Sigmoid colon (tissue), 7 donors: ENCODE measurements around the gene MYPOP. TPM values are rescaled to one million over a fixed set of nuclear protein-coding genes. Genes with fewer than 3 reads are reported as not detected.

Experiments
- DNase-seq: peaks from one replicate; pipeline ENCODE4 v3.0.0-alpha.2; 2019
- H3K27ac ChIP-seq, 4 donors: fragments of 200-600 bp; sonication (generic); one replicate each; pipeline ENCODE4 v1.5.1; 2016 to 2019; ENCODE audit warnings: mild to moderate bottlenecking in 1 of 4
- H3K27me3 ChIP-seq, 3 donors: fragments of 200-600 bp; sonication (generic); one replicate each; pipeline ENCODE4 v1.5.1; 2019; ENCODE audit warnings: mild to moderate bottlenecking in 1 of 3
- H3K36me3 ChIP-seq, 4 donors: fragments of 200-600 bp; sonication (generic); one replicate each; pipeline ENCODE4 v1.5.1; 2016 to 2019
- H3K4me1 ChIP-seq, 4 donors: fragments of 200-600 bp; sonication (generic); one replicate each; pipeline ENCODE4 v1.5.1; 2017 to 2019
- H3K4me3 ChIP-seq, 4 donors: fragments of 200-600 bp; sonication (generic); one replicate each; pipeline ENCODE4 v1.5.1; 2017 to 2019; ENCODE audit warnings: mild to moderate bottlenecking in 2 of 4, moderate library complexity in 1 of 4
- H3K9me3 ChIP-seq, 4 donors: fragments of 200-600 bp in 3 of 4; sonication (generic) in 3 of 4; one replicate each; pipeline versions ENCODE4 v1.5.1 to v1.6.1; 2013 to 2019
- CTCF ChIP-seq, 4 experiments: fragments of 450-650 bp in 3 of 4; fragments of 200-600 bp in 1 of 4; IDR thresholded peaks; one replicate each; pipeline ENCODE4 v1.5.1; 2016 to 2019; ENCODE audit warnings: antibody characterized with exemption in 4 of 4, mild to moderate bottlenecking in 3 of 4, moderate library complexity in 2 of 4
- EP300 ChIP-seq, 4 donors: sonication (generic); formaldehyde crosslinking; IDR thresholded peaks; one replicate each; pipeline ENCODE4 v1.6.1; 2017; ENCODE audit warnings: antibody characterized with exemption in 4 of 4
- POLR2A ChIP-seq, 2 donors: fragments of 450-650 bp; IDR thresholded peaks; one replicate each; pipeline ENCODE4 v1.6.1; 2016; ENCODE audit warnings: antibody characterized with exemption in 2 of 2, mild to moderate bottlenecking in 2 of 2, moderate library complexity in 2 of 2
- POLR2AphosphoS5 ChIP-seq, 4 donors: sonication (generic); formaldehyde crosslinking; IDR thresholded peaks; one replicate each; pipeline ENCODE4 v1.6.1; 2017; ENCODE audit warnings: antibody characterized with exemption in 4 of 4
- WGBS, 2 donors: extraction: QIAGEN DNeasy Blood & Tissue Kit; methylation state at CpG; one replicate each; pipeline ENCODE4 v1.1.7; 2013; 5-methylcytosine and 5-hydroxymethylcytosine counted together
- intact Hi-C: fragments of 100-400 bp; cut with DNase I; formaldehyde crosslinking; loops from one replicate; pipeline ENCODE4 v1.15.1; 2023
- polyA plus RNA-seq, 3 donors: library from polyadenylated mRNA; stranded (reverse); fragments of 200-250 nt; gene quantifications; one replicate each; pipeline ENCODE4 v1.2.3, GENCODE V29; 2013
- total RNA-seq, 4 donors: library from RNA; depleted of rRNA; stranded (reverse); fragments of >200 nt; gene quantifications; one replicate each; pipeline ENCODE4 v1.1.0, GENCODE V29; 2016
- donor health status: healthy with polysubstance abuse.
- donor health status: Bipolar disorder and iron deficiency.
- donor health status: healthy.

The MYPOP gene
- total and polyA plus RNA-seq, 7 donors: 1.8 to 8.3 (median 6.1) TPM

- no peak overlapping the region for H3K27ac ChIP-seq
- DNase-seq: no peak
- H3K4me3 ChIP-seq: no peak overlapping the region
- no peaks in the 10 kb centered on the region for H3K9me3 ChIP-seq
- H3K27me3 ChIP-seq: no peaks in the 10 kb centered on the region
- intact Hi-C loops: no loop called here
- H3K36me3 ChIP-seq: peaks cover 22 to 74% (median 46%) of the 10 kb centered on the region in 4 donors
- TF ChIP-seq POLR2A (IDR thresholded peaks at IDR 0.05) (no peak), EP300 (IDR thresholded peaks at IDR 0.05) (no peak), CTCF (IDR thresholded peaks at IDR 0.05) (no peak), POLR2AphosphoS5 (IDR thresholded peaks at IDR 0.05) (no peak)
- H3K4me1 ChIP-seq: no peaks in the 10 kb centered on the region
- whole genome bisulfite sequencing, 2 donors: 79 to 87% methylated on average over 7 of the region's 7 CpGs
These were observed 49.4 kb downstream of the MYPOP start for GRCh38 chr19:45852983-45853382.

- H3K9me3 ChIP-seq: no peaks in the 10 kb centered on the region
- 94 to 95% methylated on average over 10 of the region's 10 CpGs for WGBS, 2 donors
- H3K36me3 ChIP-seq: peaks cover 30 to 80% (median 53%) of the 10 kb centered on the region in 4 donors
- no peak for DNase-seq
- no peak for TF ChIP-seq CTCF (IDR thresholded peaks at IDR 0.05)
- no peak for TF ChIP-seq POLR2AphosphoS5 (IDR thresholded peaks at IDR 0.05)
- TF ChIP-seq EP300 (IDR thresholded peaks at IDR 0.05): no peak
- no peak for TF ChIP-seq POLR2A (IDR thresholded peaks at IDR 0.05)
- H3K4me1 ChIP-seq: no peaks in the 10 kb centered on the region
- no peak overlapping the region for H3K4me3 ChIP-seq
- no peaks in the 10 kb centered on the region for H3K27me3 ChIP-seq
- intact Hi-C loops: no loop called here
- H3K27ac ChIP-seq: no peak overlapping the region
These were observed 50.2 kb downstream of the MYPOP start for GRCh38 chr19:45852145-45852750.

DNA sequence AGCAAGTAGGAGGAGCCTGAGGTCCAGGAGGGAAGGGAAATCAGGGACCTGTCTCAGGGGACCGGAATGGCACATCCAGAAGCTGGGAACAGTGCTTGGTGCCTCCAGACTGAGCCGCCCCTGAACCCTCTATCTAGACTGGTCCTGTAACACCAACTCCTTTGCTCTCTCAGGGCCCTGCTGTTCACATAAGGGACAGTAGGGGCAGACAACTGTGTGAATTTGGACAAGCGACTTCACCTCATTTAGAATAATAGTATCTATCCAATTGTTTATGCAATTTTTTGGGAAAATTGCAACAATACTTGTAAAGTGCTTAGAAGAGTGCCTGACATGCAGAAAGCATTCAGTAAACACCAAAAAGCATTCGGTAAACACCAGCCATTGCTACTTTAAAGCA lies 53.5 kb downstream of the MYPOP start:
- intact Hi-C loops: no loop called here
- no peaks in the 10 kb centered on the region for H3K9me3 ChIP-seq
- WGBS, 2 donors: 92 to 94% methylated on average over 4 of the region's 4 CpGs

GRCh38 chr19:45847663-45848062 lies 54.8 kb downstream of the MYPOP start:
- peaks cover 41 to 100% (median 79%) of the 10 kb centered on the region in 4 donors for H3K36me3 ChIP-seq
- 96 to 97% methylated on average over 13 of the region's 13 CpGs for WGBS, 2 donors

More for the DNA sequence above, 53.5 kb downstream of the MYPOP start:
- H3K36me3 ChIP-seq: peaks cover 32 to 100% (median 73%) of the 10 kb centered on the region in 4 donors
- TF ChIP-seq EP300 (IDR thresholded peaks at IDR 0.05): no peak
- TF ChIP-seq POLR2A (IDR thresholded peaks at IDR 0.05): no peak
- TF ChIP-seq CTCF (IDR thresholded peaks at IDR 0.05): no peak
- TF ChIP-seq POLR2AphosphoS5 (IDR thresholded peaks at IDR 0.05): no peak
- no peak overlapping the region for H3K4me3 ChIP-seq
- H3K27ac ChIP-seq: no peak overlapping the region
- no peaks in the 10 kb centered on the region for H3K4me1 ChIP-seq
- H3K27me3 ChIP-seq: no peaks in the 10 kb centered on the region
- no peak for DNase-seq

More at GRCh38 chr19:45847663-45848062, 54.8 kb downstream of the MYPOP start:
- TF ChIP-seq EP300 (IDR thresholded peaks at IDR 0.05) (no peak), POLR2A (IDR thresholded peaks at IDR 0.05) (no peak), POLR2AphosphoS5 (IDR thresholded peaks at IDR 0.05) (no peak), CTCF (IDR thresholded peaks at IDR 0.05) (no peak)
- no peaks in the 10 kb centered on the region for H3K9me3 ChIP-seq
- DNase-seq: no peak
- H3K4me3 ChIP-seq: no peak overlapping the region
- no peaks in the 10 kb centered on the region for H3K27me3 ChIP-seq
- intact Hi-C loops: no loop called here
- H3K4me1 ChIP-seq: no peaks in the 10 kb centered on the region
- no peak overlapping the region for H3K27ac ChIP-seq
